GM18502 (cell line): ENCODE measurements around the gene RAPGEF2.
"Not testable (repeated sequence)": the region's sequence is repeated elsewhere in the genome, so short reads cannot be mapped to it uniquely, and the experiment has no call there.

Source experiments
- ATAC-seq: cut with Tn5 transposase; IDR thresholded peaks from one replicate; pipeline ENCODE4 v1.9.1; 2021; ENCODE audit warnings: mild to moderate bottlenecking; ENCODE audit not compliant: unreplicated experiment, poor library complexity

The RAPGEF2 gene

GRCh38 chr4:159097785-159098184 lies 5.1 kb upstream of the RAPGEF2 start:
- ATAC-seq, result no peak

- ATAC-seq, result no peak
Measured at GRCh38 chr4:159098482-159099127, 4.3 kb upstream of the RAPGEF2 start.

GRCh38 chr4:159101988-159102621 lies 774 bp upstream of the RAPGEF2 start:
- no peak for ATAC-seq

- ATAC-seq, result peak; percentile 33
Measured at GRCh38 chr4:159103384-159103990, 608 bp downstream of the RAPGEF2 start.

- no peak for ATAC-seq
Measured at GRCh38 chr4:159104694-159105414, 2.0 kb downstream of the RAPGEF2 start.

- no peak for ATAC-seq
Measured at GRCh38 chr4:159105761-159106243, 2.9 kb downstream of the RAPGEF2 start.

- no peak for ATAC-seq
Measured at GRCh38 chr4:159106636-159107035, 3.8 kb downstream of the RAPGEF2 start.

GRCh38 chr4:159107203-159107925 lies 4.5 kb downstream of the RAPGEF2 start:
- no peak for ATAC-seq

GRCh38 chr4:159108124-159108523 lies 5.2 kb downstream of the RAPGEF2 start:
- no peak for ATAC-seq

GRCh38 chr4:159110961-159111360 lies 8.1 kb downstream of the RAPGEF2 start:
- no peak for ATAC-seq

GRCh38 chr4:159111416-159111815 lies 8.5 kb downstream of the RAPGEF2 start:
- ATAC-seq, result no peak

GRCh38 chr4:159113366-159113765 lies 10.5 kb downstream of the RAPGEF2 start:
- ATAC-seq, result not testable (repeated sequence)

GRCh38 chr4:159116098-159116497 lies 13.2 kb downstream of the RAPGEF2 start:
- not testable (repeated sequence) for ATAC-seq

- not testable (repeated sequence) for ATAC-seq
Measured at GRCh38 chr4:159116693-159117092, 13.8 kb downstream of the RAPGEF2 start.

GRCh38 chr4:159117564-159117963 lies 14.7 kb downstream of the RAPGEF2 start:
- ATAC-seq, result no peak

GRCh38 chr4:159117968-159118367 lies 15.1 kb downstream of the RAPGEF2 start:
- peak; percentile 58 for ATAC-seq

- ATAC-seq, result no peak
Measured at GRCh38 chr4:159121371-159121770, 18.5 kb downstream of the RAPGEF2 start.

GRCh38 chr4:159126716-159127115 lies 23.8 kb downstream of the RAPGEF2 start:
- no peak for ATAC-seq

GRCh38 chr4:159127745-159128518 lies 25.1 kb downstream of the RAPGEF2 start:
- no peak for ATAC-seq
